Measurements from ENCODE around the gene NAV1. TPM values are rescaled to one million over a fixed set of nuclear protein-coding genes. Genes with fewer than 3 reads are reported as not detected.

The NAV1 gene
- total and polyA plus RNA-seq, 2 of the 8 experiments (the other 6 are each of a cell fraction or from before 2014, with no cell fraction given) = 9.9 to 42.7 TPM

DNA sequence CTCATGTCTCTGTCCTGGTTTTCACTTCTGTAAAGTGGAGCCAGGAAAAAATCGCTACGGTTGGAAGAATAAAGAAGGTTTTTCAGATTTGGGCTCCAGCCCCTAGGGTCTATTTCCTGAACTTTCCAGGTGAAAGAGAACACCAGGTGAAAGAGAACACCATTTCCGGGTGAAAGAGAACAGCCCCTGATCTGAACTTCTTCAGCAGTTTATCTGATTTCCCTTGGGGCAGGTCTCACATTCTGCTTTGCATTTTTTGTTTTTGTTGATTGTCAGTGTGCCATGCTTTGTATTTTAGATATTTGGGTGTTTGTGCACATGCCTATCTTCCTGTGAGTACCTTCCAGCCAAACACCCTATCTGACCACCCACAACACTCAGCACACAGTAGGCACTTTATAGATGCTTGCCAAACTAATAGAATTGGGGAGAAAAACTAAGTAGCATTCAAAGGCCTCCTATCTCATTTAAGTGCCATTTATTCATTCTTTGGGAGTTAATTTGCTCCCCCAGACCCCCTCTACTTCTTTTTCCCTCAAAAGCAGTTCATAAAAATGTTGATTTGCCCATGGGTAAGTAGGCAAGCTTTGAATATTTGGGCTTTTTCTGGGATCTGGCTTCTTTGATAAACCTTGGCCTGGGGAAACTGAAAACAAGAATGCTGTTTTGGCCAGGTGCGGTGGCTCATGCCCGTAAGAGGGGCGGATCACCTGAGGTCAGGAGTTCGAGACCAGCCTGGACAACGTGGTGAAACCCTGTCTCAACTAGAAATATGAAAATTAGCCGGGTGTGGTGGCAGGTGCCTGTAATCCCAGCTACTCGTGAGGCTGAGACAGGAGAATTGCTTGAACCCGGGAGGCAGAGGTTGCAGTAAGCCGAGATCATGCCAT is 2.2 kb downstream of the NAV1 start:
- Histone ChIP-seq H3K79me1 (ENCODE audit: low read depth, low read length) (no peaks in the 10 kb centered on the region; the same call in 1 of the 2 replicates), H4K5ac (ENCODE audit: insufficient read length, low read depth, low read length) (no peak overlapping the region), H2BK15ac (ENCODE audit: low read length) (no peak overlapping the region), H3K14ac (ENCODE audit: insufficient read length) (no peak overlapping the region), H3K18ac (ENCODE audit: extremely low read depth, low read length) (no peak overlapping the region), H3K9ac (replicated peaks in 1 of 4; ENCODE audit: extremely low read depth in 1 of 4, low read depth in 3 of 4, low read length in 3 of 4) (no peak overlapping the region), H2BK20ac (ENCODE audit: low read length) (no peak overlapping the region), H3K79me2 (ENCODE audit: control insufficient read depth in 1 of 2, insufficient read depth in 2 of 2, low read length in 2 of 2) (no peaks in the 10 kb centered on the region), H3K4me2 (ENCODE audit: insufficient read depth in 1 of 2, low read depth in 2 of 2, low read length in 2 of 2) (peak overlapping the region in 1 of 2 experiments; percentile 92; a peak in 2 of 4 replicates), H4K20me1 (replicated peaks in 1 of 2; ENCODE audit: control insufficient read depth in 1 of 2, insufficient read depth in 2 of 2, low read length in 2 of 2) (no peaks in the 10 kb centered on the region), H3K4ac (replicated peaks; ENCODE audit: insufficient read length, low read depth, low read length) (no peak overlapping the region), H3K23ac (ENCODE audit: insufficient read length) (no peak overlapping the region), H3K36me3 (ENCODE audit: control insufficient read depth in 2 of 4, insufficient read depth in 4 of 4, low read length in 3 of 4) (no peaks in the 10 kb centered on the region), H3K27ac (ENCODE audit: low read depth, low read length) (no peak overlapping the region), H3K56ac (replicated peaks; ENCODE audit: insufficient read length, low read depth, low read length) (no peak overlapping the region), H3K4me1 (replicated peaks in 1 of 4; ENCODE audit: control insufficient read depth in 3 of 4, insufficient read depth in 4 of 4, low read length in 3 of 4) (peaks cover 2 to 5% (median 3%) of the 10 kb centered on the region in 4 experiments; a peak in 6 of 7 replicates), H2BK12ac (ENCODE audit: low read depth, low read length) (no peak overlapping the region), H3K4me3 (ENCODE audit: extremely low read depth in 1 of 4, insufficient read depth in 2 of 4, low read depth in 3 of 4, low read length in 4 of 4) (peak overlapping the region in 2 of 4 experiments; percentile 70 to 73; a peak in 1 of 8 replicates), H4K91ac (replicated peaks; ENCODE audit: insufficient read length, low read length) (no peak overlapping the region), H2BK5ac (ENCODE audit: low read depth, low read length) (no peak overlapping the region), H3K27me3 (replicated peaks in 1 of 4; ENCODE audit: control insufficient read depth in 3 of 4, extremely low read depth in 1 of 4, insufficient read depth in 3 of 4, low read length in 3 of 4) (peaks cover 2 to 36% (median 29%) of the 10 kb centered on the region in 4 experiments), H2BK120ac (replicated peaks; ENCODE audit: low read depth, low read length) (no peak overlapping the region), H2AFZ (ENCODE audit: low read length) (no peak overlapping the region), H3K9me3 (ENCODE audit: insufficient read depth in 2 of 2, low read depth in 1 of 2, low read length in 1 of 2) (no peaks in the 10 kb centered on the region), H4K8ac (ENCODE audit: extremely low read depth, insufficient read depth, low read length) (no peak overlapping the region), H3K23me2 (ENCODE audit: low read depth, low read length) (peaks cover 14% of the 10 kb centered on the region; the same call in 1 of the 2 replicates), H2AK5ac (ENCODE audit: low read depth, low read length) (no peak overlapping the region)
- FAIRE-seq = no peak
- DNase-seq (ENCODE audit: low read depth in 1 of 2, low spot score in 2 of 2) = no peak
- TF ChIP-seq, protein P1, sequence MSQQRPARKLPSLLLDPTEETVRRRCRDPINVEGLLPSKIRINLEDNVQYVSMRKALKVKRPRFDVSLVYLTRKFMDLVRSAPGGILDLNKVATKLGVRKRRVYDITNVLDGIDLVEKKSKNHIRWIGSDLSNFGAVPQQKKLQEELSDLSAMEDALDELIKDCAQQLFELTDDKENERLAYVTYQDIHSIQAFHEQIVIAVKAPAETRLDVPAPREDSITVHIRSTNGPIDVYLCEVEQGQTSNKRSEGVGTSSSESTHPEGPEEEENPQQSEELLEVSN (IDR thresholded peaks at IDR 0.05) = no peak
- TF ChIP-seq RFX5 (IDR thresholded peaks at IDR 0.05; ENCODE audit: borderline replicate concordance, low read depth, low read length) = no peak
- WGBS, 2 experiments (ENCODE audit: extremely low coverage in 1 of 2, insufficient coverage in 1 of 2, insufficient read length in 1 of 2, insufficient replicate concordance in 2 of 2, low coverage in 1 of 2, low lambda C conversion rate in 2 of 2, missing lambda C conversion rate in 1 of 2) = 90% methylated on average over 12 of the region's 12 CpGs; no CpG with 5 or more reads in 1 of the 2 experiments
- ChIA-PET CTCF (ENCODE audit: partially characterized antibody) (interaction anchor here (0.8 to 43.8 kb wide), 20 partner anchors 8 to 254 kb away, joined by 3 to 929 read pairs (median 4); partner anchors contain the start of gene CSRP1), POLR2A (ENCODE audit: partially characterized antibody) (interaction anchor here (0.9 kb wide), 1 partner anchor 18 kb away, joined by 3 read pairs; no protein-coding TSS in a partner anchor)

Measured in H1 (cell line).